GM23338 (cell line): Measurements from ENCODE around the gene PNPO. TPM values are rescaled to one million over a fixed set of nuclear protein-coding genes. Genes with fewer than 3 reads are reported as not detected.

ENCODE experiments used
- ATAC-seq: fragments of 200-7000 bp; cut with Tn5 transposase; 3 replicates; pipeline ENCODE4 v1.9.1; 2020
- DNase-seq: peaks from one replicate; pipeline ENCODE4 v3.0.0-alpha.2; 2015; ENCODE audit warnings: low spot score
- H2AFZ ChIP-seq: fragments of 200-600 bp; sonication (generic); 2 replicates; pipeline ENCODE4 v1.8.0; 2016; ENCODE audit warnings: antibody characterized with exemption, mild to moderate bottlenecking, moderate library complexity
- H3F3A ChIP-seq: fragments of 200-600 bp; sonication (generic); replicated peaks from 2 replicates; pipeline ENCODE4 v1.8.0; 2017; ENCODE audit warnings: antibody characterized with exemption, mixed run types, low read depth
- H3K27ac ChIP-seq: fragments of 200-600 bp; sonication (generic); 2 replicates; pipeline ENCODE4 v1.6.1; 2016; ENCODE audit warnings: low read depth
- H3K27me3 ChIP-seq: fragments of 200-600 bp; sonication (generic); 2 replicates; pipeline ENCODE4 v1.8.0; 2016; ENCODE audit warnings: mild to moderate bottlenecking, mixed run types, moderate library complexity; ENCODE audit not compliant: insufficient read depth
- H3K36me3 ChIP-seq: fragments of 200-600 bp; sonication (generic); 2 replicates; pipeline ENCODE4 v1.8.0; 2016; ENCODE audit warnings: mild to moderate bottlenecking; ENCODE audit not compliant: insufficient read depth
- H3K4me1 ChIP-seq: fragments of 200-600 bp; sonication (generic); 2 replicates; pipeline ENCODE4 v1.8.0; 2016; ENCODE audit warnings: mild to moderate bottlenecking, moderate library complexity; ENCODE audit not compliant: insufficient read depth
- H3K4me2 ChIP-seq: fragments of 200-600 bp; sonication (generic); 2 replicates; pipeline ENCODE4 v1.7.1; 2017; ENCODE audit warnings: mixed run types
- H3K4me3 ChIP-seq: fragments of 200-600 bp; sonication (generic); 2 replicates; pipeline ENCODE4 v1.6.1; 2016; ENCODE audit warnings: mixed run types
- H3K79me2 ChIP-seq: fragments of 200-600 bp; sonication (generic); replicated peaks from 2 replicates; pipeline ENCODE4 v1.8.0; 2017; ENCODE audit warnings: mild to moderate bottlenecking; ENCODE audit not compliant: insufficient read depth
- H3K9me2 ChIP-seq: fragments of 200-600 bp; sonication (generic); 2 replicates; pipeline ENCODE4 v1.8.0; 2017; ENCODE audit not compliant: insufficient read depth
- H4K20me1 ChIP-seq: fragments of 200-600 bp; sonication (generic); replicated peaks from 2 replicates; pipeline ENCODE4 v1.8.0; 2017; ENCODE audit warnings: mild to moderate bottlenecking; ENCODE audit not compliant: insufficient read depth
- H3K27ac Mint-ChIP-seq: 2 replicates; pipeline ENCODE4 v1.8.0; 2020; ENCODE audit warnings: inconsistent platforms, mild to moderate bottlenecking, moderate library complexity, mixed read lengths
- H3K27me3 Mint-ChIP-seq: 3 replicates; pipeline ENCODE4 v1.8.0; 2022; ENCODE audit warnings: low read depth, mild to moderate bottlenecking, moderate library complexity, mixed read lengths, inconsistent platforms; ENCODE audit not compliant: insufficient read depth, poor library complexity
- H3K36me3 Mint-ChIP-seq: 3 replicates; pipeline ENCODE4 v1.8.0; 2021; ENCODE audit warnings: low read depth, mild to moderate bottlenecking, inconsistent platforms, moderate library complexity, mixed read lengths
- H3K4me1 Mint-ChIP-seq: 3 replicates; pipeline ENCODE4 v1.8.0; 2020; ENCODE audit warnings: mild to moderate bottlenecking, inconsistent platforms, mixed read lengths
- H3K4me3 Mint-ChIP-seq: 3 replicates; pipeline ENCODE4 v1.8.0; 2021; ENCODE audit warnings: moderate library complexity, mild to moderate bottlenecking, inconsistent platforms, mixed read lengths
- H3K9me3 Mint-ChIP-seq: 3 replicates; pipeline ENCODE4 v1.8.0; 2020; ENCODE audit warnings: moderate library complexity, mild to moderate bottlenecking, inconsistent platforms, mixed read lengths
- CREB1 ChIP-seq: fragments of 250-450 bp; sonication (Bioruptor Pico); IDR thresholded peaks from 2 replicates; pipeline ENCODE4 v1.5.0; 2020; ENCODE audit warnings: low read depth, mild to moderate bottlenecking, moderate library complexity
- POLR2AphosphoS5 ChIP-seq: IDR thresholded peaks from 2 replicates; pipeline ENCODE4 v1.6.1; 2016; ENCODE audit warnings: antibody characterized with exemption, low read depth
- polyA plus RNA-seq: library from polyadenylated mRNA; unstranded; fragments of >200 nt; fragmentation: Nextera tagmentation; extraction: Ambion mirVana; gene quantifications from 2 replicates; pipeline ENCODE4 v1.2.1, GENCODE V29; 2016
- total RNA-seq: library from RNA; depleted of rRNA; stranded (reverse); fragments of >200 nt; shearing (Covaris generic); gene quantifications from 2 replicates; pipeline ENCODE4 v1.2.3, GENCODE V29; 2014
- TF ChIP-seq, protein P1 (sequence below): fragments of 250-450 bp; sonication (Bioruptor Pico); IDR thresholded peaks from 2 replicates; pipeline ENCODE4 v1.5.0; 2020; ENCODE audit warnings: mild to moderate bottlenecking, moderate library complexity
- TF ChIP-seq, protein P2 (sequence below), 2 experiments: fragments of 200-600 bp in 1 of 2; sonication (generic) in 1 of 2; conservative IDR thresholded peaks; 2 replicates each; pipeline versions ENCODE4 v1.5.1 to v1.6.1; 2016 to 2017; ENCODE audit warnings: antibody characterized with exemption in 2 of 2, low read depth in 2 of 2, mild to moderate bottlenecking in 2 of 2, moderate library complexity in 1 of 2

PNPO gene
- total and polyA plus RNA-seq, 2 experiments from 2014 or later: 5.0 to 12.7 TPM

DNA sequence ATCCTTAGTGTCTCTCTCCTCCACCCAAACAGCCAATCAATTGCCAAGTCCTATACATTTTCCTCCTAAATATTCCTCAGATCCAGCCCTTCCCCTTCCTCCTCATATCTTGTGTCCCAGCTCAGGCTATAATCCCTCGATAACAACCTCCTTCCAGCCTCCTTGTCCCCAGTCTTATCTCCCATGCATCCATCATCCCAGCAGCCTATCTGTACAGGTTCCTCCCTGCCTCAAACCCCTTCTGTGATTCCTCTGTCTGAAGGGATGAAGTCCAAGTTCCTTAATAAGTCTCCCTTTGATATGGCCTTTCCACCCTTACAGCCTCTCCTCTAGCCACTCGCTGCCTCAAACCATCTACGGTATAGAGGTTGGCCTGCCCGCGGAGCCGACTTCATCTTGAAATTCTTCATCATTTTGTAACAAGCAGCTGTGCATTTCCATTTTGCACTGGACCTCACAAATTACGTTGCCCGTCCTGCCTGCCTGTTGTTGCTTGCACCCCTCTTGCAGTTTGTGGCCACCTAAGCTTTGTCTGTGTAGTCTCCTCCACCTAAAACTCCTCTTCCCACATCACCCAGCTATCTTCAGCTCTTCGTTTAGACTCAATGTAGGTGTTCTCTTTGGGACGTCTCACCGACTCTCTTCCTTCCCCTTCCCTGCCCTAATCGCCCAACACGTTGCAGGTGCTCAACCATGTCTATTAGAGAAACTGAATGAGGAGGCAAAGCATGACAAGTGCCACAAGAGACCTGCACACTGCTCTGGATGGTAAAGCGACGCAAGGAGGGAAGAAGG, 28.8 kb downstream of the PNPO start (continued):
- TF ChIP-seq, protein P1, sequence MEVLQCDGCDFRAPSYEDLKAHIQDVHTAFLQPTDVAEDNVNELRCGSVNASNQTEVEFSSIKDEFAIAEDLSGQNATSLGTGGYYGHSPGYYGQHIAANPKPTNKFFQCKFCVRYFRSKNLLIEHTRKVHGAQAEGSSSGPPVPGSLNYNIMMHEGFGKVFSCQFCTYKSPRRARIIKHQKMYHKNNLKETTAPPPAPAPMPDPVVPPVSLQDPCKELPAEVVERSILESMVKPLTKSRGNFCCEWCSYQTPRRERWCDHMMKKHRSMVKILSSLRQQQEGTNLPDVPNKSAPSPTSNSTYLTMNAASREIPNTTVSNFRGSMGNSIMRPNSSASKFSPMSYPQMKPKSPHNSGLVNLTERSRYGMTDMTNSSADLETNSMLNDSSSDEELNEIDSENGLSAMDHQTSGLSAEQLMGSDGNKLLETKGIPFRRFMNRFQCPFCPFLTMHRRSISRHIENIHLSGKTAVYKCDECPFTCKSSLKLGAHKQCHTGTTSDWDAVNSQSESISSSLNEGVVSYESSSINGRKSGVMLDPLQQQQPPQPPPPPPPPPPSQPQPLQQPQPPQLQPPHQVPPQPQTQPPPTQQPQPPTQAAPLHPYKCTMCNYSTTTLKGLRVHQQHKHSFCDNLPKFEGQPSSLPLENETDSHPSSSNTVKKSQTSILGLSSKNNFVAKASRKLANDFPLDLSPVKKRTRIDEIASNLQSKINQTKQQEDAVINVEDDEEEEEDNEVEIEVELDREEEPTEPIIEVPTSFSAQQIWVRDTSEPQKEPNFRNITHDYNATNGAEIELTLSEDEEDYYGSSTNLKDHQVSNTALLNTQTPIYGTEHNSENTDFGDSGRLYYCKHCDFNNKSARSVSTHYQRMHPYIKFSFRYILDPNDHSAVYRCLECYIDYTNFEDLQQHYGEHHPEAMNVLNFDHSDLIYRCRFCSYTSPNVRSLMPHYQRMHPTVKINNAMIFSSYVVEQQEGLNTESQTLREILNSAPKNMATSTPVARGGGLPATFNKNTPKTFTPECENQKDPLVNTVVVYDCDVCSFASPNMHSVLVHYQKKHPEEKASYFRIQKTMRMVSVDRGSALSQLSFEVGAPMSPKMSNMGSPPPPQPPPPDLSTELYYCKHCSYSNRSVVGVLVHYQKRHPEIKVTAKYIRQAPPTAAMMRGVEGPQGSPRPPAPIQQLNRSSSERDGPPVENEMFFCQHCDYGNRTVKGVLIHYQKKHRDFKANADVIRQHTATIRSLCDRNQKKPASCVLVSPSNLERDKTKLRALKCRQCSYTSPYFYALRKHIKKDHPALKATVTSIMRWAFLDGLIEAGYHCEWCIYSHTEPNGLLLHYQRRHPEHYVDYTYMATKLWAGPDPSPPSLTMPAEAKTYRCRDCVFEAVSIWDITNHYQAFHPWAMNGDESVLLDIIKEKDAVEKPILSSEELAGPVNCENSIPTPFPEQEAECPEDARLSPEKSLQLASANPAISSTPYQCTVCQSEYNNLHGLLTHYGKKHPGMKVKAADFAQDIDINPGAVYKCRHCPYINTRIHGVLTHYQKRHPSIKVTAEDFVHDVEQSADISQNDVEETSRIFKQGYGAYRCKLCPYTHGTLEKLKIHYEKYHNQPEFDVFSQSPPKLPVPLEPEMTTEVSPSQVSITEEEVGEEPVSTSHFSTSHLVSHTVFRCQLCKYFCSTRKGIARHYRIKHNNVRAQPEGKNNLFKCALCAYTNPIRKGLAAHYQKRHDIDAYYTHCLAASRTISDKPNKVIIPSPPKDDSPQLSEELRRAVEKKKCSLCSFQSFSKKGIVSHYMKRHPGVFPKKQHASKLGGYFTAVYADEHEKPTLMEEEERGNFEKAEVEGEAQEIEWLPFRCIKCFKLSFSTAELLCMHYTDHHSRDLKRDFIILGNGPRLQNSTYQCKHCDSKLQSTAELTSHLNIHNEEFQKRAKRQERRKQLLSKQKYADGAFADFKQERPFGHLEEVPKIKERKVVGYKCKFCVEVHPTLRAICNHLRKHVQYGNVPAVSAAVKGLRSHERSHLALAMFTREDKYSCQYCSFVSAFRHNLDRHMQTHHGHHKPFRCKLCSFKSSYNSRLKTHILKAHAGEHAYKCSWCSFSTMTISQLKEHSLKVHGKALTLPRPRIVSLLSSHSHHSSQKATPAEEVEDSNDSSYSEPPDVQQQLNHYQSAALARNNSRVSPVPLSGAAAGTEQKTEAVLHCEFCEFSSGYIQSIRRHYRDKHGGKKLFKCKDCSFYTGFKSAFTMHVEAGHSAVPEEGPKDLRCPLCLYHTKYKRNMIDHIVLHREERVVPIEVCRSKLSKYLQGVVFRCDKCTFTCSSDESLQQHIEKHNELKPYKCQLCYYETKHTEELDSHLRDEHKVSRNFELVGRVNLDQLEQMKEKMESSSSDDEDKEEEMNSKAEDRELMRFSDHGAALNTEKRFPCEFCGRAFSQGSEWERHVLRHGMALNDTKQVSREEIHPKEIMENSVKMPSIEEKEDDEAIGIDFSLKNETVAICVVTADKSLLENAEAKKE (CRISPR knock-in tag): no peak

DNA sequence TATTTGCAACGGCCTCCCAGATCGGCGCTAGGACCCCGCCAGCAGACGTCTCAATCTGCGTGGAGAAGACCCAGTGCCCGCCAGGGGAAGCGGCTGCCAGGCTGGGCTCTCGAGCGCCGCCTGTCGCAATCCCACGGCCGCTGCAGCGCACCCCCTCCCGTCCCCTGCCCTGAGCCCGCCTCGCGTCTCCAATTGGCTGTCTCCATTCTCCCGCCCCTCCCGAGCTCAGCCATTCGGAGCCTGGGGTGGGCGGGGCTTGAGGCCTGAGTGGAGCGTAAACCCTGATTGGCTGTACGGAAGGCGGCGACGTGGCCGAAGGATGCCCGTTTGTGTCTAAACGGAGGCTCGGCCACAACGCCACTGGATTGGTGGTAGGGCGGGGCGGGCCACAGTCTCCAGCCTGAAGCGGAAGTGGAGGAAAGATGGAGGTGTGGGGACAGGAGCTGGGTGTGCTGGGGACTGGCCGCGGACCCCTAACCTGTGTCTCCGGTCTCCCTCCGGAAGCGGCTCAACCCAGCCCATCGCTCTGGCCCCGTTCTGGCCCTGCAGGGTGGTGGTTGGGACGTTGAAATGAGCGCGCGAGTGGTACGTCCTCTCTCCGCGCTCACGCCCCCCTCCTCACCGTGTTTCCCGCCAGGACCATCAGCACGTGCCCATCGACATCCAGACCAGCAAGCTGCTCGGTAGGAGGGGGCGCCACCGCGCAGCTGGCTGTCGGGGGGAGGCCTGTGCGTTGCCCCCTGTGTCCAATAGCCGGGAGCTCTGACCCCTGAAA, 29.5 kb downstream of the PNPO start, which contains the start of gene CDK5RAP3:
Gene CDK5RAP3 (plus strand): TSS at position 389 of the 775 bp plus-strand sequence. CDS start 34 bp downstream, at position 423.
- Histone ChIP-seq H3K9me2 (no peaks in the 10 kb centered on the region), H2AFZ (peak within 1 kb of the TSS; percentile 100), H3K36me3 (no peaks in the 10 kb centered on the region), H3K4me1 (peaks cover 11% of the 10 kb centered on the region), H3K4me2 (peak within 1 kb of the TSS; percentile 87), H3K4me3 (peak within 1 kb of the TSS; percentile 62), H3K79me2 (0 out of 2 replicates have a peak, but pooled peaks cover 7% of the 10 kb centered on the region), H4K20me1 (no peaks in the 10 kb centered on the region; the same call in none of the 2 replicates), H3F3A (peaks cover 3% of the 10 kb centered on the region; the same call in 1 of the 2 replicates), H3K27me3 (no peaks in the 10 kb centered on the region), H3K27ac (0 out of 2 replicates have a peak within 1 kb of the TSS, but pooled peaks have one; percentile 59)
- DNase-seq (peak; percentile 100), ATAC-seq (peak; percentile 94)
- Mint-ChIP-seq H3K4me1 (peaks cover 4% of the 10 kb centered on the region), H3K4me3 (peak within 1 kb of the TSS; percentile 93), H3K36me3 (peaks cover 27% of the 10 kb centered on the region), H3K9me3 (no peaks in the 10 kb centered on the region), H3K27ac (peak within 1 kb of the TSS; percentile 97), H3K27me3 (peaks cover 12% of the 10 kb centered on the region)
- TF ChIP-seq, protein P1 (CRISPR knock-in tag): no peak
- peak; percentile 77 for TF ChIP-seq CREB1 (CRISPR knock-in tag)
- TF ChIP-seq, protein P2, sequence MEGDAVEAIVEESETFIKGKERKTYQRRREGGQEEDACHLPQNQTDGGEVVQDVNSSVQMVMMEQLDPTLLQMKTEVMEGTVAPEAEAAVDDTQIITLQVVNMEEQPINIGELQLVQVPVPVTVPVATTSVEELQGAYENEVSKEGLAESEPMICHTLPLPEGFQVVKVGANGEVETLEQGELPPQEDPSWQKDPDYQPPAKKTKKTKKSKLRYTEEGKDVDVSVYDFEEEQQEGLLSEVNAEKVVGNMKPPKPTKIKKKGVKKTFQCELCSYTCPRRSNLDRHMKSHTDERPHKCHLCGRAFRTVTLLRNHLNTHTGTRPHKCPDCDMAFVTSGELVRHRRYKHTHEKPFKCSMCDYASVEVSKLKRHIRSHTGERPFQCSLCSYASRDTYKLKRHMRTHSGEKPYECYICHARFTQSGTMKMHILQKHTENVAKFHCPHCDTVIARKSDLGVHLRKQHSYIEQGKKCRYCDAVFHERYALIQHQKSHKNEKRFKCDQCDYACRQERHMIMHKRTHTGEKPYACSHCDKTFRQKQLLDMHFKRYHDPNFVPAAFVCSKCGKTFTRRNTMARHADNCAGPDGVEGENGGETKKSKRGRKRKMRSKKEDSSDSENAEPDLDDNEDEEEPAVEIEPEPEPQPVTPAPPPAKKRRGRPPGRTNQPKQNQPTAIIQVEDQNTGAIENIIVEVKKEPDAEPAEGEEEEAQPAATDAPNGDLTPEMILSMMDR (conservative IDR thresholded peaks at IDR 0.05; ENCODE audit: low read depth in 2 of 2): peak; percentile 75 to 91
- peak; percentile 92 for TF ChIP-seq POLR2AphosphoS5
